ENCODE data around the gene HNRNPM.

Gene HNRNPM

DNA sequence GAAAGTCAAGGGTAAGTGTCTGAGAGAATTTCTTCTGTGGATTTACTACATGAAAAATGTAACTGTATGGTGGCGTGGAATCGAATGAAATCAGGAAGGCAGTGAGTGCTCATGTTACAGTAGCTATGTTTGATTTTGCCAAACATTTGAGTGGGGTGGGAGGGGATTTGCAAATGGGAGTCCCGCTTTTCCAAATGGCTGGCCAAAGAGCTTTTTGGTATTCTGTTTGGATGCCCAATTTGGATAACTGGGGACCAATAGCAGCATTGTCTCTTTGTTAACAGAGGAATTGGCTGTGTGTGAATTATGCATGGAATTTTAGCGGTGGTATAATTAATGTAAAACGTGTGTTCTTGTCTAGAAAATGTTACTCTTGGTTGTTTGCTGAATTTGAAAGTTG is 17.8 kb downstream of the HNRNPM start:
- Histone ChIP-seq H3K9me2 (replicated peaks; ENCODE audit: insufficient read depth, low read length) (no peaks in the 10 kb centered on the region), H2AFZ (ENCODE audit: low read length) (no peak overlapping the region), H3K4me2 (ENCODE audit: low read depth, low read length) (no peak overlapping the region), H3K4me1 (ENCODE audit: low read length) (no peaks in the 10 kb centered on the region), H4K20me1 (ENCODE audit: insufficient read depth, low read length) (peaks cover 60% of the 10 kb centered on the region), H3K36me3 (replicated peaks; ENCODE audit: insufficient read depth, low read length) (peaks cover 35% of the 10 kb centered on the region), H3K4me3 (ENCODE audit: low read length) (no peak overlapping the region), H3K27me3 (replicated peaks; ENCODE audit: insufficient read depth, low read length) (no peaks in the 10 kb centered on the region), H3K27ac (ENCODE audit: low read length) (no peak overlapping the region), H3K9ac (ENCODE audit: low read length) (no peak overlapping the region), H3F3A (ENCODE audit: insufficient read depth, low read length) (no peaks in the 10 kb centered on the region), H3K79me2 (ENCODE audit: low read length) (peaks cover 95% of the 10 kb centered on the region), H3K9me3 (replicated peaks; ENCODE audit: insufficient read depth, low read length) (no peaks in the 10 kb centered on the region)
- no peak for DNase-seq
- no peak for TF ChIP-seq EZH2phosphoT487 (IDR thresholded peaks at IDR 0.05; ENCODE audit: low read length)
- no peak for TF ChIP-seq EZH2 (optimal IDR thresholded peaks at IDR 0.05; ENCODE audit: low read depth, low read length)

DNA sequence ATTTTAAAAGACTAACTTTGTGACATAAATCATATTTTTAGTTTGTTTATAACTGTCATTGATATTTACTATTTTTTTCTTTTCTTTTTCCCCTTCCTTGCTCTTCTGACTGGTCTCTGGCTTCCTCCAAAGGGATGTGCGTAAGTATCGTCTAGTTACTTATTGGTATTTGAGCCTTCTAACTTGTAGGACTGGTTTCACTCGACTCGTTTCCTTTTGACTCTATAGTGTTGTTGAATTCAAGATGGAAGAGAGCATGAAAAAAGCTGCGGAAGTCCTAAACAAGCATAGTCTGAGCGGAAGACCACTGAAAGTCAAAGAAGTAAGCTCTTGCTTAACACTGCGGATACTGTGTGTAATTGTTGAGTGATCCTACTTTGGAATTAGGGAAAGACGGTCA is 18.6 kb downstream of the HNRNPM start:
- TF ChIP-seq, protein P1, sequence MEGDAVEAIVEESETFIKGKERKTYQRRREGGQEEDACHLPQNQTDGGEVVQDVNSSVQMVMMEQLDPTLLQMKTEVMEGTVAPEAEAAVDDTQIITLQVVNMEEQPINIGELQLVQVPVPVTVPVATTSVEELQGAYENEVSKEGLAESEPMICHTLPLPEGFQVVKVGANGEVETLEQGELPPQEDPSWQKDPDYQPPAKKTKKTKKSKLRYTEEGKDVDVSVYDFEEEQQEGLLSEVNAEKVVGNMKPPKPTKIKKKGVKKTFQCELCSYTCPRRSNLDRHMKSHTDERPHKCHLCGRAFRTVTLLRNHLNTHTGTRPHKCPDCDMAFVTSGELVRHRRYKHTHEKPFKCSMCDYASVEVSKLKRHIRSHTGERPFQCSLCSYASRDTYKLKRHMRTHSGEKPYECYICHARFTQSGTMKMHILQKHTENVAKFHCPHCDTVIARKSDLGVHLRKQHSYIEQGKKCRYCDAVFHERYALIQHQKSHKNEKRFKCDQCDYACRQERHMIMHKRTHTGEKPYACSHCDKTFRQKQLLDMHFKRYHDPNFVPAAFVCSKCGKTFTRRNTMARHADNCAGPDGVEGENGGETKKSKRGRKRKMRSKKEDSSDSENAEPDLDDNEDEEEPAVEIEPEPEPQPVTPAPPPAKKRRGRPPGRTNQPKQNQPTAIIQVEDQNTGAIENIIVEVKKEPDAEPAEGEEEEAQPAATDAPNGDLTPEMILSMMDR (IDR thresholded peaks at IDR 0.05; ENCODE audit: low read length), result no peak
- TF ChIP-seq EZH2phosphoT487 (IDR thresholded peaks at IDR 0.05; ENCODE audit: low read length) (no peak), EZH2 (optimal IDR thresholded peaks at IDR 0.05; ENCODE audit: low read depth, low read length) (no peak)
- peaks cover 52% of the 10 kb centered on the region for H4K20me1 ChIP-seq (ENCODE audit: insufficient read depth, low read length)
- DNase-seq, result no peak
- H3K27me3 ChIP-seq (replicated peaks; ENCODE audit: insufficient read depth, low read length), result no peaks in the 10 kb centered on the region
- no peaks in the 10 kb centered on the region for H3F3A ChIP-seq (ENCODE audit: insufficient read depth, low read length)
- no peak overlapping the region for H3K4me3 ChIP-seq (ENCODE audit: low read length)
- no peaks in the 10 kb centered on the region for H3K9me3 ChIP-seq (replicated peaks; ENCODE audit: insufficient read depth, low read length)
- H3K4me1 ChIP-seq (ENCODE audit: low read length), result no peaks in the 10 kb centered on the region
- no peak overlapping the region for H3K9ac ChIP-seq (ENCODE audit: low read length)
- H3K79me2 ChIP-seq (ENCODE audit: low read length), result peaks cover 93% of the 10 kb centered on the region
- no peak overlapping the region for H2AFZ ChIP-seq (ENCODE audit: low read length)
- peaks cover 31% of the 10 kb centered on the region for H3K36me3 ChIP-seq (replicated peaks; ENCODE audit: insufficient read depth, low read length)
- no peaks in the 10 kb centered on the region for H3K9me2 ChIP-seq (replicated peaks; ENCODE audit: insufficient read depth, low read length)
- no peak overlapping the region for H3K27ac ChIP-seq (ENCODE audit: low read length)
- no peak overlapping the region for H3K4me2 ChIP-seq (ENCODE audit: low read depth, low read length)

DNA sequence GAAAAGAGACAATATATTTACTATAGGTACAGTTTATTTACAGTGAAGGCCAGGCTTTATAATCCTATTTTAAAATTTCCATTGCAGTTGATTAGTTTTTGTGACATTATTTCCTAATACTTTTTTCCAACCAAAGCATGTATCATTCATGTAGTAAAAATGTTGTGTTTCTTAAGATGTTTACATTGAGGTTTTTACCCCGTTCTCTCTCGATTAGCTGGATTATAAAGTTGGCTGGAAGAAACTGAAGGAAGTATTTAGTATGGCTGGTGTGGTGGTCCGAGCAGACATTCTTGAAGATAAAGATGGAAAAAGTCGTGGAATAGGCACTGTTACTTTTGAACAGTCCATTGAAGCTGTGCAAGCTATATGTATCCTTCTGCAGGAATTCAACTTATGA is 21.2 kb downstream of the HNRNPM start:
- no peaks in the 10 kb centered on the region; the same call in 1 of the 2 replicates for H3F3A ChIP-seq (ENCODE audit: insufficient read depth, low read length)
- H3K79me2 ChIP-seq (ENCODE audit: low read length), result peaks cover 93% of the 10 kb centered on the region
- H3K9me2 ChIP-seq (replicated peaks; ENCODE audit: insufficient read depth, low read length), result no peaks in the 10 kb centered on the region
- no peak overlapping the region for H2AFZ ChIP-seq (ENCODE audit: low read length)
- H3K4me2 ChIP-seq (ENCODE audit: low read depth, low read length), result no peak overlapping the region
- no peaks in the 10 kb centered on the region for H3K9me3 ChIP-seq (replicated peaks; ENCODE audit: insufficient read depth, low read length)
- H3K9ac ChIP-seq (ENCODE audit: low read length), result no peak overlapping the region
- peaks cover 41% of the 10 kb centered on the region for H3K36me3 ChIP-seq (replicated peaks; ENCODE audit: insufficient read depth, low read length)
- H3K27me3 ChIP-seq (replicated peaks; ENCODE audit: insufficient read depth, low read length), result no peaks in the 10 kb centered on the region
- H4K20me1 ChIP-seq (ENCODE audit: insufficient read depth, low read length), result peaks cover 26% of the 10 kb centered on the region
- H3K27ac ChIP-seq (ENCODE audit: low read length), result no peak overlapping the region
- H3K4me3 ChIP-seq (ENCODE audit: low read length), result no peak overlapping the region
- TF ChIP-seq, protein P1 (IDR thresholded peaks at IDR 0.05; ENCODE audit: low read length), result no peak
- no peak for TF ChIP-seq EZH2 (optimal IDR thresholded peaks at IDR 0.05; ENCODE audit: low read depth, low read length)
- no peak for TF ChIP-seq EZH2phosphoT487 (IDR thresholded peaks at IDR 0.05; ENCODE audit: low read length)
- H3K4me1 ChIP-seq (ENCODE audit: low read length), result no peaks in the 10 kb centered on the region
- DNase-seq, result no peak

DNA sequence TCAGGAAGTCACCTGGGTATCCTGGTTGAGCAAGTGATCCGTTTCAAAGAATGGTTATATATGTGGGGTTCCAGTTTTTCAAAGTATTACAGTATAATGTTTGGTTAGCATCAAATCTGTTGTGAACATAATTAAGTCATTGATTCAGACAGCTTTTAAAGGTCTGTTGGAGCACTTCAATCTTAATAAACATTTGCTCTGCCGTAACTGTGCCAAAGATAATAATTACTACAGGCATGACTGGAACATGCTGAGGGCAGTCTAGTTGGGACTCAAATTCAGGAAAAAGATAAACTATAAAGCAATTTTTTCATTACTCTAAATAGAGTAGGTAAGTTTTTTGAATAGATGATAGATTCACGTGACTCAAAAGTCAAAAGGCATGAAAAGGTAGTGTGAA is 23.3 kb downstream of the HNRNPM start:
- no peak overlapping the region for H3K27ac ChIP-seq (ENCODE audit: low read length)
- no peak overlapping the region for H3K4me2 ChIP-seq (ENCODE audit: low read depth, low read length)
- H3K9me3 ChIP-seq (replicated peaks; ENCODE audit: insufficient read depth, low read length), result no peaks in the 10 kb centered on the region
- peaks cover 5% of the 10 kb centered on the region; the same call in 1 of the 2 replicates for H4K20me1 ChIP-seq (ENCODE audit: insufficient read depth, low read length)
- H3K9me2 ChIP-seq (replicated peaks; ENCODE audit: insufficient read depth, low read length), result no peaks in the 10 kb centered on the region
- H3F3A ChIP-seq (ENCODE audit: insufficient read depth, low read length), result peaks cover 5% of the 10 kb centered on the region
- H3K4me1 ChIP-seq (ENCODE audit: low read length), result peaks cover 7% of the 10 kb centered on the region
- peaks cover 83% of the 10 kb centered on the region for H3K79me2 ChIP-seq (ENCODE audit: low read length)
- no peak overlapping the region for H3K4me3 ChIP-seq (ENCODE audit: low read length)
- H2AFZ ChIP-seq (ENCODE audit: low read length), result no peak overlapping the region
- TF ChIP-seq, protein P1 (IDR thresholded peaks at IDR 0.05; ENCODE audit: low read length), result no peak
- TF ChIP-seq EZH2 (optimal IDR thresholded peaks at IDR 0.05; ENCODE audit: low read depth, low read length) (no peak), EZH2phosphoT487 (IDR thresholded peaks at IDR 0.05; ENCODE audit: low read length) (no peak)
- peaks cover 44% of the 10 kb centered on the region for H3K36me3 ChIP-seq (replicated peaks; ENCODE audit: insufficient read depth, low read length)
- no peak overlapping the region for H3K9ac ChIP-seq (ENCODE audit: low read length)
- no peaks in the 10 kb centered on the region for H3K27me3 ChIP-seq (replicated peaks; ENCODE audit: insufficient read depth, low read length)
- DNase-seq, result no peak
